Neural cell (in vitro differentiated cells): ENCODE data around the gene CELA3B. TPM values are rescaled to one million over a fixed set of nuclear protein-coding genes. Genes with fewer than 3 reads are reported as not detected.

Experiments used
- H2AFZ ChIP-seq: fragments of 200-600, 300-800 bp; sonication (generic), shearing (Covaris generic); 2 replicates; pipeline ENCODE4 v1.6.0; 2014; ENCODE audit warnings: low read depth, mild to moderate bottlenecking, antibody characterized with exemption, low read length, moderate library complexity
- H3F3A ChIP-seq: fragments of 200-600 bp; shearing (Covaris generic); 2 replicates; pipeline ENCODE4 v1.6.1; 2016; ENCODE audit warnings: mild to moderate bottlenecking, moderate library complexity, mixed read lengths, antibody characterized with exemption, low read length; ENCODE audit not compliant: insufficient read depth, poor library complexity, severe bottlenecking
- H3K27ac ChIP-seq: fragments of 200-600, 300-800 bp; sonication (generic), shearing (Covaris generic); 2 replicates; pipeline ENCODE4 v1.5.1; 2014; ENCODE audit warnings: mild to moderate bottlenecking, low read length, moderate library complexity
- H3K27me3 ChIP-seq: fragments of 300-800, 200-600 bp; sonication (generic), shearing (Covaris generic); 2 replicates; pipeline ENCODE4 v1.6.0; 2014; ENCODE audit warnings: mild to moderate bottlenecking, low read depth, low read length, moderate library complexity; ENCODE audit not compliant: insufficient read depth
- H3K36me3 ChIP-seq: fragments of 300-800, 200-600 bp; sonication (generic), shearing (Covaris generic); 2 replicates; pipeline ENCODE4 v1.5.1; 2014; ENCODE audit warnings: mild to moderate bottlenecking, antibody characterized with exemption, low read length, moderate library complexity; ENCODE audit not compliant: insufficient read depth
- H3K4me2 ChIP-seq: fragments of 300-800, 200-600 bp; sonication (generic), shearing (Covaris generic); 2 replicates; pipeline ENCODE4 v1.6.0; 2014; ENCODE audit warnings: mild to moderate bottlenecking, low read length
- H3K4me3 ChIP-seq: fragments of 300-800, 200-600 bp; sonication (generic), shearing (Covaris generic); 2 replicates; pipeline ENCODE4 v1.5.1; 2014; ENCODE audit warnings: mild to moderate bottlenecking, low read length, moderate library complexity
- H3K79me2 ChIP-seq: fragments of 200-600 bp; shearing (Covaris generic); replicated peaks from 2 replicates; pipeline ENCODE4 v1.6.0; 2014; ENCODE audit warnings: mild to moderate bottlenecking, low read length, moderate library complexity; ENCODE audit not compliant: insufficient read depth
- H3K9ac ChIP-seq: fragments of 300-800, 200-600 bp; sonication (generic), shearing (Covaris generic); 2 replicates; pipeline ENCODE4 v1.6.1; 2016; ENCODE audit warnings: mild to moderate bottlenecking, low read length, mixed read lengths
- H3K9me2 ChIP-seq: fragments of 200-600 bp; shearing (Covaris generic); 2 replicates; pipeline ENCODE4 v1.6.1; 2016; ENCODE audit warnings: mild to moderate bottlenecking, low read length, mixed read lengths; ENCODE audit not compliant: insufficient read depth
- H3K9me3 ChIP-seq: fragments of 200-600, 300-800 bp; sonication (generic), shearing (Covaris generic); 2 replicates; pipeline ENCODE4 v1.6.1; 2016; ENCODE audit warnings: mild to moderate bottlenecking, mixed run types, low read length, moderate library complexity, mixed read lengths
- H4K20me1 ChIP-seq: fragments of 200-600 bp; shearing (Covaris generic); 2 replicates; pipeline ENCODE4 v1.6.1; 2016; ENCODE audit warnings: mild to moderate bottlenecking, mixed run types; ENCODE audit not compliant: insufficient read depth
- CTCF ChIP-seq: fragments of 450-650 bp; IDR thresholded peaks from 2 replicates; pipeline ENCODE4 v1.5.1; 2014; ENCODE audit warnings: antibody characterized with exemption, mild to moderate bottlenecking, moderate library complexity; ENCODE audit not compliant: poor library complexity, severe bottlenecking
- EP300 ChIP-seq: fragments of 450-650 bp; conservative IDR thresholded peaks from 2 replicates; pipeline ENCODE4 v1.6.1; 2014; ENCODE audit warnings: antibody characterized with exemption, mild to moderate bottlenecking, moderate library complexity; ENCODE audit not compliant: poor library complexity, severe bottlenecking
- EZH2 ChIP-seq: fragments of 200-600, 300-800 bp; shearing (Covaris generic), sonication (generic); IDR thresholded peaks from 2 replicates; pipeline ENCODE4 v1.6.1; 2014; ENCODE audit warnings: antibody characterized with exemption, low read length, borderline replicate concordance, mild to moderate bottlenecking; ENCODE audit not compliant: insufficient read depth, poor library complexity, severe bottlenecking
- MXI1 ChIP-seq: fragments of 450-650 bp; conservative IDR thresholded peaks from 2 replicates; pipeline ENCODE4 v1.6.1; 2014; ENCODE audit warnings: antibody characterized with exemption, mild to moderate bottlenecking; ENCODE audit not compliant: poor library complexity, severe bottlenecking
- POLR2AphosphoS5 ChIP-seq: IDR thresholded peaks from 2 replicates; pipeline ENCODE4 v1.6.1; 2012
- RAD21 ChIP-seq: fragments of 450-650 bp; conservative IDR thresholded peaks from 2 replicates; pipeline ENCODE4 v1.6.1; 2014; ENCODE audit warnings: antibody characterized with exemption, mild to moderate bottlenecking, moderate library complexity
- REST ChIP-seq: IDR thresholded peaks from 2 replicates; pipeline ENCODE4 v1.6.1; 2012; ENCODE audit warnings: borderline replicate concordance
- SMC3 ChIP-seq: fragments of 450-650 bp; conservative IDR thresholded peaks from 2 replicates; pipeline ENCODE4 v1.6.1; 2014; ENCODE audit warnings: antibody characterized with exemption, mild to moderate bottlenecking, moderate library complexity; ENCODE audit not compliant: poor library complexity
- TAF1 ChIP-seq: IDR thresholded peaks from 2 replicates; pipeline ENCODE4 v1.6.1; 2012; ENCODE audit warnings: low read depth
- polyA plus RNA-seq: library from polyadenylated mRNA; depleted of rRNA; stranded (reverse); fragments of >200 nt; gene quantifications from 2 replicates; pipeline ENCODE4 v1.2.3, GENCODE V29; 2014

The CELA3B gene
- polyA plus RNA-seq, 1 donor from 2014 or later: not detected

- peak within 1 kb of the TSS; percentile 59 for H3K9ac ChIP-seq
- TF ChIP-seq SMC3 (no peak), EZH2 (no peak), POLR2AphosphoS5 (no peak), EP300 (no peak), RAD21 (no peak)
Observed at GRCh38 chr1:21937034-21937371, 39.8 kb upstream of the CELA3B start, which contains the start of gene HSPG2. Gene HSPG2, minus strand, starts transcription at chr1:21937310. Its CDS starts 93 bp downstream, at chr1:21937217.

GRCh38 chr1:21937372-21938121, 39.3 kb upstream of the CELA3B start:
- Histone ChIP-seq H3K27me3 (no peaks in the 10 kb centered on the region), H3K36me3 (no peaks in the 10 kb centered on the region), H3F3A (no peaks in the 10 kb centered on the region), H2AFZ (no peak overlapping the region), H3K9ac (peak overlapping the region; percentile 59), H3K4me2 (peak overlapping the region; percentile 25), H3K4me3 (peak overlapping the region; percentile 61), H4K20me1 (no peaks in the 10 kb centered on the region), H3K9me2 (no peaks in the 10 kb centered on the region), H3K79me2 (no peaks in the 10 kb centered on the region), H3K27ac (no peak overlapping the region), H3K9me3 (no peaks in the 10 kb centered on the region)
- no peak for TF ChIP-seq CTCF
- no peak for TF ChIP-seq RAD21
- TF ChIP-seq MXI1: peak; percentile 76
- TF ChIP-seq TAF1: no peak
- TF ChIP-seq SMC3: no peak
- no peak for TF ChIP-seq EP300

More at GRCh38 chr1:21937034-21937371, 39.8 kb upstream of the CELA3B start, which contains the start of gene HSPG2:
- H3K9me2 ChIP-seq: no peaks in the 10 kb centered on the region
- H3K4me3 ChIP-seq: peak within 1 kb of the TSS; percentile 72
- peak within 1 kb of the TSS; percentile 68 for H3K4me2 ChIP-seq
- H3K79me2 ChIP-seq: no peaks in the 10 kb centered on the region
- no peaks in the 10 kb centered on the region for H3K9me3 ChIP-seq
- no peaks in the 10 kb centered on the region for H3K36me3 ChIP-seq
- no peaks in the 10 kb centered on the region for H4K20me1 ChIP-seq
- no peak within 1 kb of the TSS for H2AFZ ChIP-seq
- H3K27me3 ChIP-seq: no peaks in the 10 kb centered on the region
- no peak within 1 kb of the TSS for H3K27ac ChIP-seq
- no peaks in the 10 kb centered on the region for H3F3A ChIP-seq

- Histone ChIP-seq H3K4me2 (no peak overlapping the region), H3K4me3 (no peak overlapping the region), H2AFZ (no peak overlapping the region), H3F3A (no peaks in the 10 kb centered on the region), H3K27ac (no peak overlapping the region), H3K9me2 (no peaks in the 10 kb centered on the region), H3K9ac (no peak overlapping the region), H4K20me1 (no peaks in the 10 kb centered on the region), H3K36me3 (no peaks in the 10 kb centered on the region), H3K79me2 (no peaks in the 10 kb centered on the region), H3K27me3 (no peaks in the 10 kb centered on the region), H3K9me3 (no peaks in the 10 kb centered on the region)
- no peak for TF ChIP-seq SMC3
- TF ChIP-seq MXI1: no peak
- TF ChIP-seq POLR2AphosphoS5: no peak
- no peak for TF ChIP-seq EP300
- TF ChIP-seq TAF1: no peak
- no peak for TF ChIP-seq CTCF
- no peak for TF ChIP-seq REST
- TF ChIP-seq RAD21: no peak
- TF ChIP-seq EZH2: no peak
Observed at GRCh38 chr1:21938732-21939538, 37.9 kb upstream of the CELA3B start.
